ENCODE results near the gene CPNE6. TPM values are rescaled to one million over a fixed set of nuclear protein-coding genes. Genes with fewer than 3 reads are reported as not detected.
"Not testable (repeated sequence)": the region's sequence is repeated elsewhere in the genome, so short reads cannot be mapped to it uniquely, and the experiment has no call there.

The CPNE6 gene
- total RNA-seq (2014; rRNA removed; shearing (Covaris generic)): not detected in 2 replicates

GRCh38 chr14:24071144-24071697 is at the start of gene CPNE6:
Gene CPNE6 (plus strand): TSS chr14:24071562. CDS start chr14:24072937, 1,375 bp downstream.
- Histone ChIP-seq H3K4me3 (no peak within 1 kb of the TSS), H3K4me1 (no peaks in the 10 kb centered on the region), H3K27me3 (no peaks in the 10 kb centered on the region; the same call in 1 of the 2 replicates), H3K9me3 (replicated peaks) (no peaks in the 10 kb centered on the region), H3K27ac (no peak within 1 kb of the TSS), H3K36me3 (no peaks in the 10 kb centered on the region)
- no peak for DNase-seq

- H3K9me3 ChIP-seq (replicated peaks); H3K4me1 ChIP-seq; H3K27ac ChIP-seq; H3K27me3 ChIP-seq; H3K36me3 ChIP-seq; H3K4me3 ChIP-seq; DNase-seq: not testable (repeated sequence)
These were observed 46.4 kb upstream of the CPNE6 start for GRCh38 chr14:24024939-24025418.

GRCh38 chr14:24029687-24030086 is 41.7 kb upstream of the CPNE6 start:
- H3K27ac ChIP-seq, H3K4me1 ChIP-seq, DNase-seq, H3K27me3 ChIP-seq, H3K4me3 ChIP-seq, H3K36me3 ChIP-seq: not testable (repeated sequence)
- peaks cover 11% of the 10 kb centered on the region for H3K9me3 ChIP-seq (replicated peaks)

GRCh38 chr14:24031331-24031730 is 40.0 kb upstream of the CPNE6 start:
- not testable (repeated sequence) for H3K4me3 ChIP-seq, DNase-seq

GRCh38 chr14:24032727-24033418 is 38.5 kb upstream of the CPNE6 start:
- Histone ChIP-seq H3K4me3 (no peak overlapping the region), H3K4me1 (no peaks in the 10 kb centered on the region), H3K27ac (no peak overlapping the region), H3K9me3 (replicated peaks) (peaks cover 11% of the 10 kb centered on the region), H3K27me3 (no peaks in the 10 kb centered on the region), H3K36me3 (no peaks in the 10 kb centered on the region)
- DNase-seq: no peak

More at GRCh38 chr14:24031331-24031730, 40.0 kb upstream of the CPNE6 start:
- not testable (repeated sequence) for H3K27me3 ChIP-seq, H3K4me1 ChIP-seq, H3K27ac ChIP-seq, H3K36me3 ChIP-seq
- peaks cover 11% of the 10 kb centered on the region for H3K9me3 ChIP-seq (replicated peaks)

DNA sequence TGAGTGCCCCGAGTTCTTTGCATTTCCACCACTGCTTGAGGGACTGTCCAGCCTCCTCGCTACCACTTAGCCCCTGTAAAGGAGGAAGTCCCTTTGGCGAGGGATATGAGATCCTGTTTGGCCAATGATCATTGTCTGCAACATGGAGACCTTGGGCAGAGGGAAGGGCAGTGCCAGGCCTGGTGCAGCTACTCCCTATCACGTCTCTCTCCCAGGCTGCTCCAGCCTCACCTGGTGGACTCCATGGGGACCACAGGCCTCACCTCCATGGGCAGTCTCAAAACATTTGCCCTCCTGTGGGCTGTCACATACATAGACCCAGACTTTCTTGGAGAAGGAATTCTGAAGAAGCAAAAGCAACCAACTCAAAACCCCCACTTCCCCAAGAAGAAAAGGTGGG is 35.6 kb upstream of the CPNE6 start:
- not testable (repeated sequence) for H3K4me1 ChIP-seq; H3K27me3 ChIP-seq; H3K9me3 ChIP-seq (replicated peaks); H3K36me3 ChIP-seq; DNase-seq; H3K27ac ChIP-seq
- peak overlapping the region; percentile 67 for H3K4me3 ChIP-seq

GRCh38 chr14:24036169-24036962 is 35.0 kb upstream of the CPNE6 start:
- Histone ChIP-seq H3K9me3 (replicated peaks) (peaks cover 5% of the 10 kb centered on the region; the same call in 1 of the 2 replicates), H3K4me1 (no peaks in the 10 kb centered on the region), H3K36me3 (no peaks in the 10 kb centered on the region), H3K4me3 (peak overlapping the region; percentile 67), H3K27me3 (no peaks in the 10 kb centered on the region), H3K27ac (peak overlapping the region; percentile 33)
- DNase-seq: peak; percentile 84 to 86

- H3K9me3 ChIP-seq (replicated peaks); H3K36me3 ChIP-seq; H3K27me3 ChIP-seq; H3K4me1 ChIP-seq; DNase-seq; H3K27ac ChIP-seq: not testable (repeated sequence)
- H3K4me3 ChIP-seq: peak overlapping the region; percentile 67
These were observed 34.3 kb upstream of the CPNE6 start for GRCh38 chr14:24036963-24037657.

DNA sequence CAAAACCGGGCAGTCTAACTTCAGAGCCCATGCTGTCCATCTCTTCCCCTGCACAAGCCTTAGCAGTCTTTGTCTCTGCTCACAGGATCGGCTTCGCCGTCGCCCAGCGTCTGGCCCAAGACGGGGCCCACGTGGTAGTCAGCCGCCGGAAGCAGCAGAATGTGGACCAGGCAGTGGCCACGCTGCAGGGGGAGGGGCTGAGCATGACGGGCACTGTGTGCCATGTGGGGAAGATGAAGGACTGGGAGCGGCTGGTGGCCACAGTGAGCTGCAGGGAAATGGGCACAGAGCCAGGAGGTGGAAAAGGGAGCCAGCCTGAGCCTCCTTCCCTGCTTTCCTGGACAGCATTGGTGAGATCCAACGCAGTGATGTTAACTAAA is 33.7 kb upstream of the CPNE6 start:
- Histone ChIP-seq H3K27me3 (no peaks in the 10 kb centered on the region), H3K27ac (no peak overlapping the region), H3K9me3 (replicated peaks) (no peaks in the 10 kb centered on the region), H3K36me3 (no peaks in the 10 kb centered on the region), H3K4me3 (no peak overlapping the region), H3K4me1 (no peaks in the 10 kb centered on the region)
- no peak for DNase-seq

DNA sequence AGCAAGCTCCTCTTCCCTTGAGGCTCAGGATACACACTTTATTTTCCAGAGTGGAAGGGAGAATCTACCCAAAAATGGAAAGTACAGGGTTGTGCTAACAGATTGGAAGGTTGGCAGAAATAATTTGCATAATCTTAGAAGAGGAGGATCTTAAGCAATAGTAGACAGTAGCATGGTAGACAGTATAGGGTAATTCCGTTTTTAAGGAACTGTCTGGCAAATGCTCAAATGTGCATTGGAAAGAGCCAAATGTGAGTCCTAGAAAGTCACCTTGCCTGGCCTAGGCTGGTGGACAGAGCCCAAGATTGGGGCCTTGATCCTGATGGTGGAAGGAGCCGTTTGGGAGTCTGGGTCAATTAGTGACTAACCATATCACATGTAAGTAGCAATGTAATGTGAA is 32.7 kb upstream of the CPNE6 start:
- Histone ChIP-seq H3K4me1 (no peaks in the 10 kb centered on the region), H3K27ac (no peak overlapping the region), H3K36me3 (no peaks in the 10 kb centered on the region), H3K4me3 (no peak overlapping the region), H3K9me3 (replicated peaks) (no peaks in the 10 kb centered on the region), H3K27me3 (no peaks in the 10 kb centered on the region)
- no peak for DNase-seq

DNA sequence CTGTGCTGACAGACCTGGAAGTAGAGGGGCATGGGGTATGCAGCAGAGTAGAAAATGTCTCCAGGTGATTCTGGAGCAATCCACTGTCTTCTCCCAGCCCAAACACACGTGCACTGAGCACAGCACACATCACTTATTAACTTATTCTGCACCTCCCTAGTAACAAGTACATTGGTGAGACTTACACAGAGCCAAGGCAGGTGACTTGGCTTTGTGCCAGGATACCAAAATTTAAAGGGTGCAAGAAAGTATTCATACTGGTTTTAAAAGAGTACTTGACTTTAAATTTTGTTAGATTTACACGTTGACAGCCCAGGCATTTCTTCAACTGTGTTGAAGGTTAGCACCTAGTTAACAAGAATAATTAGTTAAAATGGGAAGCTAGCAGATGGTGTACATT is 30.7 kb upstream of the CPNE6 start:
- Histone ChIP-seq H3K27ac (no peak overlapping the region), H3K9me3 (replicated peaks) (no peaks in the 10 kb centered on the region), H3K4me1 (no peaks in the 10 kb centered on the region), H3K36me3 (no peaks in the 10 kb centered on the region), H3K27me3 (no peaks in the 10 kb centered on the region), H3K4me3 (no peak overlapping the region)
- DNase-seq: no peak

DNA sequence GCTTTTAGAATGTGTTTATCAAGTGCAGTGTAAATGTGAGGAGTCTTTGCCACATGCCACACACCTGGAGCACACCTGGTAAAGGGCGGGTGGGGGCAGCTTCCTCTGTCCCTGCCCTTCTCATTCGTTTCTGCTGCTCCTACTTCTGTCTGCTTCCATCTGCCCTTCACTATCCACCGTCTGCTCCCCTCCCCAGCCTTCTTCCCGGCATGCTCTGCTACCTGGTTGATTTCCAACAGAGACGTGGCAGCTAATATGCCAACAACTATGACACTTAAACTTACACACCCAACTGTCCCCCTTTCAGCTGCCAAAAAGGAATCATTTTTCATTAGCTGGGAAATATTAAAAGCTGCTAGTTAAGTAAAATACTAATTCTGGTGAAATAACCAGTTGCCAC is 28.6 kb upstream of the CPNE6 start:
- DNase-seq: no peak
- Histone ChIP-seq H3K4me3 (no peak overlapping the region), H3K9me3 (replicated peaks) (no peaks in the 10 kb centered on the region), H3K27ac (no peak overlapping the region), H3K27me3 (no peaks in the 10 kb centered on the region), H3K36me3 (no peaks in the 10 kb centered on the region), H3K4me1 (no peaks in the 10 kb centered on the region)

DNA sequence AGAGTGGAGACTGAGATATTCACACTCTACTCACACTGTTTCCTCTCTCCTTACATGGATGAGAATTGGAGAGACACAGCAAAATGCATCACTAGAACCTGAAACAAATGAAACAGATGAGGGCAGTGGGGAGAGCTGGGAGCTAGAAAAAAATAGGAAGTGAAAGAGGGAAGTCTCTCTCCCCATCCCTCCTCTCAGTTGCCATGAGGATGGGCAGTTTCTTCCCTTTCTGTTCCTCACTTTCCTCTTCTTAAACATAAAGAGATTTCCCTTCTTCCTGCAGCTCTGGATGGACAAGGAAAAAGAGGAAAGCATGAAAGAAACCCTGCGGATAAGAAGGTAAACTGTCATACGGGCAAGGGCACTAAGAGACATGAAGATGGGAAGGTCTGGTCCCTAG is 22.4 kb upstream of the CPNE6 start:
- H3K27ac ChIP-seq; DNase-seq; H3K36me3 ChIP-seq; H3K4me3 ChIP-seq; H3K9me3 ChIP-seq (replicated peaks); H3K4me1 ChIP-seq; H3K27me3 ChIP-seq: not testable (repeated sequence)

DNA sequence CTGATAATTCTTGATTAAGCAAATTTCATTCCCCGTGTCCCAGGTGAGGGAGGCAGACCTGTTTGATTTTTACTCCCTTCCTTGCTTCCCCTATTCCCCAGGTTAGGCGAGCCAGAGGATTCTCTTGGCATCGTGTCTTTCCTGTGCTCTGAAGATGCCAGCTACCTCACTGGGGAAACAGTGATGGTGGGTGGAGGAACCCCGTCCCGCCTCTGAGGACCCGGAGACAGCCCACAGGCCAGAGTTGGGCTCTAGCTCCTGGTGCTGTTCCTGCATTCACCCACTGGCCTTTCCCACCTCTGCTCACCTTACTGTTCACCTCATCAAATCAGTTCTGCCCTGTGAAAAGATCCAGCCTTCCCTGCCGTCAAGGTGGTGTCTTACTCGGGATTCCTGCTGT is 20.6 kb upstream of the CPNE6 start:
- H3K4me1 ChIP-seq; DNase-seq; H3K9me3 ChIP-seq (replicated peaks); H3K27ac ChIP-seq; H3K4me3 ChIP-seq; H3K36me3 ChIP-seq; H3K27me3 ChIP-seq: not testable (repeated sequence)
